K562 (cell line): Measurements from ENCODE around the gene LMBR1. TPM values are rescaled to one million over a fixed set of nuclear protein-coding genes. Genes with fewer than 3 reads are reported as not detected.

Source experiments
- C11orf30 ChIP-seq: fragments of 450-650 bp; IDR thresholded peaks from 2 replicates; pipeline ENCODE4 v1.6.1; 2016; ENCODE audit warnings: low read depth, mild to moderate bottlenecking
- CEBPB ChIP-seq: fragments of 450-650 bp; IDR thresholded peaks from 2 replicates; pipeline ENCODE4 v1.6.1; 2016; ENCODE audit warnings: missing genetic modification characterization, missing compliant biosample characterization
- DPF2 ChIP-seq: fragments of 450-650 bp; IDR thresholded peaks from 2 replicates; pipeline ENCODE4 v1.6.1; 2016
- FOXK2 ChIP-seq, 2 experiments: fragments of 450-650 bp; IDR thresholded peaks in 1 of 2; conservative IDR thresholded peaks in 1 of 2; 2 replicates each; pipeline ENCODE4 v1.6.1; 2016; ENCODE audit warnings: low read depth in 2 of 2, mild to moderate bottlenecking in 1 of 2
- GABPB1 ChIP-seq: sonication (generic); formaldehyde crosslinking; IDR thresholded peaks from 2 replicates; pipeline ENCODE4 v1.8.0; 2022; ENCODE audit warnings: mild to moderate bottlenecking, missing genetic modification reagents
- MAFF ChIP-seq: IDR thresholded peaks from 2 replicates; pipeline ENCODE4 v1.6.1; 2012; ENCODE audit warnings: low read length, improper control_type of control experiment
- PTBP1 ChIP-seq: fragments of 200-400 bp; formaldehyde crosslinking; IDR thresholded peaks from 2 replicates; pipeline ENCODE4 v1.6.1; 2017; ENCODE audit warnings: low read depth, low read length
- SRSF1 ChIP-seq: fragments of 200-400 bp; formaldehyde crosslinking; IDR thresholded peaks from 2 replicates; pipeline ENCODE4 v1.6.1; 2017; ENCODE audit warnings: mild to moderate bottlenecking, low read depth, low read length, moderate library complexity
- ZBTB11 ChIP-seq, 3 experiments: fragments of 200-800 bp in 1 of 3; fragments of 250-450 bp in 1 of 3; fragments of 450-650 bp in 1 of 3; sonication (Bioruptor Pico) in 1 of 3; sonication (Bioruptor generic) in 1 of 3; formaldehyde crosslinking in 1 of 3; IDR thresholded peaks; 2 replicates each; pipeline versions ENCODE4 v1.6.1 to v1.8.0; 2016 to 2022; ENCODE audit warnings: mild to moderate bottlenecking in 2 of 3, missing genetic modification characterization in 2 of 3, missing compliant biosample characterization in 1 of 3, moderate library complexity in 1 of 3
- ZNF3 ChIP-seq: fragments of 250-450 bp; sonication (Bioruptor Pico); IDR thresholded peaks from 2 replicates; pipeline ENCODE4 v1.5.0; 2021; ENCODE audit warnings: mild to moderate bottlenecking, moderate library complexity
- ZNF407 ChIP-seq: fragments of 450-650 bp; IDR thresholded peaks from 2 replicates; pipeline ENCODE4 v1.6.1; 2016; ENCODE audit warnings: low read depth
- polyA plus RNA-seq, 8 experiments: library from polyadenylated mRNA; depleted of rRNA in 4 of 8; stranded (reverse) in 5 of 8; unstranded in 3 of 8; fragments of >200 nt; fragmentation: Nextera tagmentation in 2 of 8; fragmentation: Illumina TruSeq in 1 of 8; extraction: Ambion mirVana in 2 of 8; extraction: Trizol in 1 of 8; gene quantifications; 2 replicates each; pipeline versions ENCODE4 v1.2.1 to v1.2.3, GENCODE V29; 2011 to 2014; ENCODE audit warnings: inconsistent platforms in 1 of 8, missing spikeins in 1 of 8
- total RNA-seq, 7 experiments: library from RNA; depleted of rRNA in 6 of 7; stranded (reverse); fragments of >200 nt in 6 of 7; fragmentation: Illumina TruSeq in 2 of 7; extraction: Trizol in 2 of 7; gene quantifications; 2 replicates each; pipeline versions ENCODE4 v1.2.1 to v1.2.3, GENCODE V29; 2011 to 2021; ENCODE audit warnings: low replicate concordance in 1 of 7
- TF ChIP-seq, protein P1 (sequence below), 2 experiments: fragments of 450-650 bp; IDR thresholded peaks; 2 replicates each; pipeline ENCODE4 v1.6.1; 2016

The LMBR1 gene
- total and polyA plus RNA-seq, 9 of the 15 experiments (the other 6 are each of a cell fraction or from before 2014, with no cell fraction given) = 7.7 to 90.0 (median 59.9) TPM

- TF ChIP-seq ZNF407 (0 out of 2 replicates have a peak, but pooled peaks have one; percentile 23), PTBP1 (no peak), ZBTB11 (CRISPR knock-in tag; IDR thresholded peaks at IDR 0.05) (no peak), GABPB1 (CRISPR knock-in tag) (0 out of 2 replicates have a peak, but pooled peaks have one; percentile 22), SRSF1 (no peak), ZNF3 (CRISPR knock-in tag) (no peak), CEBPB (tag) (no peak), DPF2 (0 out of 2 replicates have a peak, but pooled peaks have one; percentile 46), MAFF (no peak), C11orf30 (no peak), FOXK2 (conservative IDR thresholded peaks at IDR 0.05 in 1 of 2, IDR thresholded peaks at IDR 0.05 in 1 of 2; ENCODE audit: low read depth in 2 of 2) (peak in 1 of 2 experiments; percentile 15; a peak in 1 of 4 replicates)
- TF ChIP-seq, protein P1, sequence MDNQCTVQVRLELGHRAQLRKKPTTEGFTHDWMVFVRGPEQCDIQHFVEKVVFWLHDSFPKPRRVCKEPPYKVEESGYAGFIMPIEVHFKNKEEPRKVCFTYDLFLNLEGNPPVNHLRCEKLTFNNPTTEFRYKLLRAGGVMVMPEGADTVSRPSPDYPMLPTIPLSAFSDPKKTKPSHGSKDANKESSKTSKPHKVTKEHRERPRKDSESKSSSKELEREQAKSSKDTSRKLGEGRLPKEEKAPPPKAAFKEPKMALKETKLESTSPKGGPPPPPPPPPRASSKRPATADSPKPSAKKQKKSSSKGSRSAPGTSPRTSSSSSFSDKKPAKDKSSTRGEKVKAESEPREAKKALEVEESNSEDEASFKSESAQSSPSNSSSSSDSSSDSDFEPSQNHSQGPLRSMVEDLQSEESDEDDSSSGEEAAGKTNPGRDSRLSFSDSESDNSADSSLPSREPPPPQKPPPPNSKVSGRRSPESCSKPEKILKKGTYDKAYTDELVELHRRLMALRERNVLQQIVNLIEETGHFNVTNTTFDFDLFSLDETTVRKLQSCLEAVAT (IDR thresholded peaks at IDR 0.05) = peak; percentile 39 to 56; a peak in 1 of 4 replicates
Observed at GRCh38 chr7:156842740-156843140, 50.2 kb downstream of the LMBR1 start (continued).
